GM19099 (cell line): Measurements from ENCODE around the gene GNB5.
A peak's percentile ranks its signal among the peaks of the same experiment; 100 is the strongest.

Source experiments
- POLR2A ChIP-seq: IDR thresholded peaks from 3 replicates; pipeline ENCODE4 v1.6.1; 2011; ENCODE audit warnings: low read depth; ENCODE audit not compliant: insufficient read length; ENCODE audit errors: extremely low read depth

GNB5 gene

GRCh38 chr15:52117549-52117948 lies 73.6 kb downstream of the GNB5 start:
- no peak for TF ChIP-seq POLR2A

- TF ChIP-seq POLR2A = no peak
These were observed 75.4 kb downstream of the GNB5 start for GRCh38 chr15:52115598-52116427.

- no peak for TF ChIP-seq POLR2A
These were observed 76.7 kb downstream of the GNB5 start for GRCh38 chr15:52114261-52115055.

- no peak for TF ChIP-seq POLR2A
These were observed 77.5 kb downstream of the GNB5 start for GRCh38 chr15:52113708-52114107.

DNA sequence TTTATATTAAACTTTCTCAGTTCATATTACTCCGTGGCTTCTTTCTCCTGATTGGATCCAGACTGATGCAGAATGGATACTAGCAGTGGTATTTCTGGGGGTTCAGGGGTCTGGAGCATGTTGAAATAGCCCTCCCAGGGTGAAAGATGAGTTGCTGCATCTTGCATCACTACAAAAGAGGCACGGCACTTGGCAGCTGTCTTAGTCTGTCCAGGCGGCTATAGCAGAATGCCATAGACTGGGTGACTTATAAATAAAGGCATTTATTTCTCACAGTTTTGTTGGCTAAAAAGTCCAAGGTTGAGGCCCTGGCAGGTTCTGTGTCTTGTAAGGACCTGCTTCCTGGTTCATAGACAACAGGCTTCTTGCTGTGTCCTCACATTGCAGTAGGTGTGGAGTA lies 78.0 kb downstream of the GNB5 start:
- TF ChIP-seq POLR2A = no peak

DNA sequence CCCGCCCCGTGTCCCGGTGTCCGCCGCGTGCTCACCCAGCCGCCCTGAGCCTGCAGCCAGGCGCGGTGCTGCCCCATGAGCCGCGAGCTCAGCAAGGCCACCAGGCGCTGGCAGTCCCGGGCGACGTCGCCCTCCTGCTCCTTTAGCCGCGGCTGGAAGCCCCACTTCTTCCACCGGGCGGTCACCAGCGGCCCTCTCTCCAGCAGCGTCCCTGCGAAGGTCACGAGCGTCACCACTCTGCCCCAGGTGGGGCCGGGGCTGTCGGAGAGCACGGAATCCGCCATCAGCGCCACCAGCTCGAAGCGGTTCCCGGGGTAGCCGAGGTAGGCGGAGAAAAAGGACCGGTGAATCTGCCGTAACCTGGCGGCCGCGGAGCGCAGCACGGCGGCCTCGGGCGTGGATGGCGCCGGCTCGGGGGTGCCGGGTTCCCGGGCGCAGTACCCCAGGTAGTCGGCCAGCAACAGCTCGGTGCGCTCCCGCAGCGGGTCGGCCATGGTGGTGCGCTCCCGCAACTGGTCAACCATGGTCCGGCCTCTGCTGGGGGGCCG lies 78.9 kb downstream of the GNB5 start:
- no peak for TF ChIP-seq POLR2A

- no peak for TF ChIP-seq POLR2A
These were observed 79.5 kb downstream of the GNB5 start for GRCh38 chr15:52111517-52112202.

DNA sequence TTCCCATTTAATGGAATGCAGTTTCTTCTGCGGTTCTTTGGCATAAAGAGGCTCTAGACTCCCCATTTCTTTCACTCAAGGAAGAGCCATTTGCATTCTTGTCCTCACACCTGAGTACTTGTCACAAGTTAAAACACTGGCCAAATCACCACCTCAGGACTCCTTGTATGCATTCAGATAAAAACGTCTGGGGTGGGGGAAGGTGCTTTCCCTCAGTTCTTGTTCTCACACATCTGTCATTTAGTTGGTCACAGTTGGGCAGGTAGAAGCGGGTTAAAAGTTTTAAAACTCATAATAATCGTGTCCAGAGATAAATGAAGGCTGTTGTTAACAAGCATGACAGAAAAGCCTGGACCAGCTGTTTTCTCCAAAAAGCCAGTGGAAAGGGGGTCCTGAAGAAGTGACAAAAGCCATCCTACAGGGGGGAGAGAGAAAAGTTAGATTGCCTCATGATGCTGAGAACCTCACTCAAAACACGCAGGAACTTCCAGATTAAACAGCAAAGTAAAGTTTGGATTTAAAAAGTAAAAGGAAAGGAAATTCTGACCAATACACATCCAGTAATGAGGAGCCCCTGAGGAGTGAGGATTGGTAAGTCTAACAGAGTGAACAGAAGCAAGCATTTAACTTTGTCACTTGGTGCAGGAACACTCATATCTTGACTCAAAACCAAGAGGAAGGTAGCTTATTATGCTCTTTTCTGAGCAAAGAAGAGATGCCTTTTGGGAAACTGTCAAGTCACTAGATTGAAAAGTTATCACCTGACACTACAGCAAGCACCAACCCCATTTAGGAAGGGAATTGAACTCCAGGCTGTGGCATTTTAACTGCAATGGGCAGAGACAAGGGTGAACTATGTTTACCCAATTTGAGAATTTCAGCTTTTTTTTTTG lies 81.4 kb downstream of the GNB5 start:
- TF ChIP-seq POLR2A = peak; percentile 12

DNA sequence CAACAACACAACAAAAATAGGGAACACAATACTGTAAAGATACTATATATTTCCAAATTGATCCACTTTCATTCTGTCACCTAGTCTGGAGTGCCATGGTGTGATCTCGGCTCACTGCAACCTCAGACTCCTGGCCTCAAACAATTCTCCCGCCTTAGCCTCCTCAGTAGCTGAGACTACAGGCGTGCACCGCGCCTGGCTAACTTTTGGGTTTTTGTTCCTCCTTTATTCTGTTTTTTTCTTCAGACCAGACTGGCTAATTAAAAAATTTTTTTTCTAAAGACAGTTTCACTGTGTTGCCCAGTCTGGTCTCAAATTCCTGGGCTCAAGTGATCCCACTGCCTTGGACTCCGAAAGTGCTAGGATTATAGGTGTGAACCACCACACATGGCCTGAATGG lies 84.0 kb downstream of the GNB5 start:
- TF ChIP-seq POLR2A = no peak

GRCh38 chr15:52106641-52107040 lies 84.6 kb downstream of the GNB5 start:
- TF ChIP-seq POLR2A = no peak

GRCh38 chr15:52105846-52106245 lies 85.3 kb downstream of the GNB5 start:
- no peak for TF ChIP-seq POLR2A

- TF ChIP-seq POLR2A = peak; percentile 24
These were observed 86.6 kb downstream of the GNB5 start for GRCh38 chr15:52104532-52105004.

DNA sequence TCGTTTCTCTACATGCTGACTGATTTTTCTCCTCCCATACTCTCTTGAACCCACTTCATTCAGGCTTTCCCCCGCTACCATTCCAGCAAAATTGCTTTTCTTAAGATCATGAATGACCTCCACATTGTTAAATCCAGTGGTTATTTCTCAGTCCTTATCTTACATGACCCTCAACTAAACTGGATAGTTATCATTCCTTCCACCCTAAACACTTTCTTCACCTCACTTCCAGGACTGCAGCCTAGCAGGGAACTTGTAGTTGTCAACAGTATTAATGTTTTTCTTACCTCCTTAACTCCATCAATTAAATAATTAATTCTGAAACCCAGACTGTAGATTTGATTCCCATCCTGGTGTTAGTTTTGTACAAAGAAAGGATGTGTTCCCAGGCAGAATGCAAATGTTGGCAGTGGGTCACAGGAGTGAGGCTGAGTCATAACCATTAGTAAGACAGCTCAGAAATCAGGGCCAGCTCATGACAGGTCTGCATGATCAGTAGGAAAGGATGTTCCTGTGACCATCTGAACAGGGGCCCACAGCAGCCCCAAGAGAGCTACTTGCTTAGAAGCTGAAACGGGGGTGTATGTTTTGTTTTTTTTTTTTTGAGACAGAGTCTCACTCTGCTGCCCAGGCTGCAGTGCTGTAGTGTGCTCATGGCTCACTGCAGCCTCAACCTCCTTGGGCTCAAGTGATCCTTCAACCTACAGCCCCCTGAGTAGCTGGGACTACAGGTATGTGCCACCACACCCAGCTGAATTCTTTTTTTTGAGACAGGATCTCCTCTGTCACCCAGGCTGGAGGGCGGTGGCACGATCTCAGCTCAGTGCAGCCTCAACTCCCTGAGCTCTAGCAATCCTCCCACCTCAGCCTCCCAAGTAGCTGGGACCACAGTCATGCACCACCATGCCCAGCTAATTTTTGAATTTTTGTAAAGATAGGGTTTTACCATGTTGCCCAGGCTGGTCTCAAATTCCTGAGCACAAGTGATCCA lies 87.7 kb downstream of the GNB5 start:
- TF ChIP-seq POLR2A = peak; percentile 34
